ENCODE results near the gene ANKRD66.

GRCh38 chr6:46784535-46784934 is 37.8 kb downstream of the ANKRD66 start:
- TF ChIP-seq, protein P1, sequence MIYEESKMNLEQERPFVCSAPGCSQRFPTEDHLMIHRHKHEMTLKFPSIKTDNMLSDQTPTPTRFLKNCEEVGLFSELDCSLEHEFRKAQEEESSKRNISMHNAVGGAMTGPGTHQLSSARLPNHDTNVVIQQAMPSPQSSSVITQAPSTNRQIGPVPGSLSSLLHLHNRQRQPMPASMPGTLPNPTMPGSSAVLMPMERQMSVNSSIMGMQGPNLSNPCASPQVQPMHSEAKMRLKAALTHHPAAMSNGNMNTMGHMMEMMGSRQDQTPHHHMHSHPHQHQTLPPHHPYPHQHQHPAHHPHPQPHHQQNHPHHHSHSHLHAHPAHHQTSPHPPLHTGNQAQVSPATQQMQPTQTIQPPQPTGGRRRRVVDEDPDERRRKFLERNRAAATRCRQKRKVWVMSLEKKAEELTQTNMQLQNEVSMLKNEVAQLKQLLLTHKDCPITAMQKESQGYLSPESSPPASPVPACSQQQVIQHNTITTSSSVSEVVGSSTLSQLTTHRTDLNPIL (CRISPR knock-in tag; IDR thresholded peaks at IDR 0.05; ENCODE audit: low read depth): no peak
- TF ChIP-seq TCF4 (CRISPR knock-in tag; IDR thresholded peaks at IDR 0.05; ENCODE audit: borderline replicate concordance) (no peak), ZFP30 (CRISPR knock-in tag; IDR thresholded peaks at IDR 0.05) (no peak)
